ENCODE results near the gene CYP2W1.

CYP2W1 gene

DNA sequence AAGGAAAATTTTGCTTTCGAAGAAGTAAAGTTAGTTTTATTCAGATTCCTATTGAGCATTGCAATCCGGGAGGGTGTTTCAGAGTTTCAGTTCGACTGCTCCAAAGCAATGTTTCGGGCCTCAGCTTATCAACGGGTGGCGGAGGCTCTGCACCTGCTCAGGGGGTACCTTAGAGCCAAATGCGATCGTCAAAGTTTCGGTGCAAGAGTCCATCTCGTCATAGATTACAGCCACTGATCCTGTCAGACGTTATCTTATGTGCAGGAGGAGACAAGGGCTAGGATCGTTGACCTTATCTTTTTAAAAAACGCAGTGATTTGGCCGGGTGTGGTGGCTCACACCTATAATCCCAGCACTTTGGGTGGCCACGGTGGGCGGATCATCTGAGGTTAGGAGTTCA, 3.8 kb upstream of the CYP2W1 start:
- Histone ChIP-seq H3K4me3 (replicated peaks; ENCODE audit: insufficient read depth, low read length) (no peak overlapping the region), H3K27me3 (ENCODE audit: insufficient read depth, poor library complexity, severe bottlenecking) (no peaks in the 10 kb centered on the region), H3K27ac (replicated peaks) (no peak overlapping the region)
- TF ChIP-seq SPI1 (IDR thresholded peaks at IDR 0.05; ENCODE audit: borderline replicate concordance, low read depth): no peak
- TF ChIP-seq GABPA (IDR thresholded peaks at IDR 0.05; ENCODE audit: low read depth): no peak
- TF ChIP-seq REST (IDR thresholded peaks at IDR 0.05; ENCODE audit: insufficient replicate concordance, low read depth): no peak
- no peak for TF ChIP-seq CTCF (IDR thresholded peaks at IDR 0.05; ENCODE audit: insufficient read depth, low read length)
- no peak for TF ChIP-seq POLR2AphosphoS5 (IDR thresholded peaks at IDR 0.05; ENCODE audit: low read depth)
- DNase-seq (ENCODE audit: low read depth in 1 of 2, low spot score in 1 of 2): no peak

- Histone ChIP-seq H3K27me3 (ENCODE audit: insufficient read depth, poor library complexity, severe bottlenecking) (no peaks in the 10 kb centered on the region), H3K27ac (replicated peaks) (no peak overlapping the region), H3K4me3 (replicated peaks; ENCODE audit: insufficient read depth, low read length) (no peak overlapping the region)
- TF ChIP-seq REST (IDR thresholded peaks at IDR 0.05; ENCODE audit: insufficient replicate concordance, low read depth): no peak
- no peak for TF ChIP-seq SPI1 (IDR thresholded peaks at IDR 0.05; ENCODE audit: borderline replicate concordance, low read depth)
- no peak for TF ChIP-seq CTCF (IDR thresholded peaks at IDR 0.05; ENCODE audit: insufficient read depth, low read length)
- TF ChIP-seq GABPA (IDR thresholded peaks at IDR 0.05; ENCODE audit: low read depth): no peak
- no peak for TF ChIP-seq POLR2AphosphoS5 (IDR thresholded peaks at IDR 0.05; ENCODE audit: low read depth)
- DNase-seq (ENCODE audit: low read depth in 1 of 2, low spot score in 1 of 2): no peak
Measured at GRCh38 chr7:979886-980571, 3.0 kb upstream of the CYP2W1 start.

DNA sequence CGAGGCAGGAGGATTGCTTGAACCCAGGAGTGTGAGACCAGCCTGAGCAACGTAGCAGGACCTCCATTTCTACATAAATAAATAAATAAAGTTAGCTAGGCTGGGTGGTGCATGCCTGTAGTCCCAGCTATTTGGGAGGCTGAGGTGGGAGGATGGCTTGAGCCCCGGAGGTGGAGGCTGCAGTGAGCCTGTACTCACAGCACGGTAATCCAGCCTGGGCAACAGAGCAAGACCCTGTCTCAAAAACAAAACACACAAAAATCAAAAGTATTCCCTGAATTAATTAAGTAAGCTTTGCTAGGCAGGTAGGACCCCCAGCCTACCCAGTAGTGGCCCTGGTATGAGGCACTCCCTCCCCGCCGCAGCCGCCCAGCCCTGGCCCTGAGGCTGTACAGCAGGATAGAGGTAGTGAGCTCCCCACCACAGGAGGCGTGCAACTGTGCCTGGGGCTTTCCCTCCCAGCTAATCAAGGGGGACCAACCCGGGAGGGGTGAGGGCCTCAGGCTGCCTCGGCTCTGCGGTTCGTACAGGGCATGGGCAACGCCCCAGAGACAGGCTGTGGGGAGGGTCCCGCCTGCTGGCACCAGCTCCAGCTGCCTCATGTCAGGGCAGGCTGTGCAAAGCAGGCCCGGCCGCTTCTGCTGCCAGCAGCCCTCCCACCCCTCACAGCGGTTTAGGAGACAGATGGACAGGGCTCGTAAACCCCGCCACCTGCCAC, 1.0 kb upstream of the CYP2W1 start:
- H3K4me3 ChIP-seq (replicated peaks; ENCODE audit: insufficient read depth, low read length): no peak overlapping the region
- no peak for DNase-seq (ENCODE audit: low read depth in 1 of 2, low spot score in 1 of 2)
- TF ChIP-seq POLR2AphosphoS5 (IDR thresholded peaks at IDR 0.05; ENCODE audit: low read depth) (no peak), REST (IDR thresholded peaks at IDR 0.05; ENCODE audit: insufficient replicate concordance, low read depth) (no peak), SPI1 (IDR thresholded peaks at IDR 0.05; ENCODE audit: borderline replicate concordance, low read depth) (no peak), CTCF (IDR thresholded peaks at IDR 0.05; ENCODE audit: insufficient read depth, low read length) (no peak), GABPA (IDR thresholded peaks at IDR 0.05; ENCODE audit: low read depth) (no peak)
- H3K27me3 ChIP-seq (ENCODE audit: insufficient read depth, poor library complexity, severe bottlenecking): peaks cover 2% of the 10 kb centered on the region
- no peak overlapping the region for H3K27ac ChIP-seq (replicated peaks)
